Upper lobe of right lung (tissue), 1 donor: ENCODE data around the gene INO80E. TPM values are rescaled to one million over a fixed set of nuclear protein-coding genes. Genes with fewer than 3 reads are reported as not detected.
A peak's percentile ranks its signal among the peaks of the same experiment; 100 is the strongest.

ENCODE experiments used
- ATAC-seq: fragments of 200-7000 bp; cut with Tn5 transposase; one replicate; pipeline ENCODE4 v1.9.1; 2020; ENCODE audit warnings: mild to moderate bottlenecking, moderate library complexity
- DNase-seq: peaks from one replicate; pipeline ENCODE4 v3.0.0-alpha.2; 2020
- H3K27ac ChIP-seq: fragments of 200-600 bp; one replicate; pipeline ENCODE4 v1.8.0; 2022
- H3K27me3 ChIP-seq: fragments of 200-600 bp; one replicate; pipeline ENCODE4 v1.8.0; 2022; ENCODE audit warnings: mild to moderate bottlenecking
- H3K36me3 ChIP-seq: fragments of 200-600 bp; one replicate; pipeline ENCODE4 v1.8.0; 2022
- H3K4me1 ChIP-seq: fragments of 200-600 bp; one replicate; pipeline ENCODE4 v1.8.0; 2022
- H3K4me3 ChIP-seq: fragments of 200-600 bp; one replicate; pipeline ENCODE4 v1.8.0; 2022; ENCODE audit warnings: mild to moderate bottlenecking
- H3K9me3 ChIP-seq: fragments of 200-600 bp; one replicate; pipeline ENCODE4 v1.8.0; 2022
- CTCF ChIP-seq: fragments of 200-600 bp; IDR thresholded peaks from one replicate; pipeline ENCODE4 v1.8.0; 2022; ENCODE audit warnings: antibody characterized with exemption
- intact Hi-C: fragments of 100-400 bp; cut with DNase I; formaldehyde crosslinking; loops from one replicate; pipeline ENCODE4 v1.11.0; 2022
- total RNA-seq: library from RNA; stranded (reverse); fragmentation: NEBNext Ultra II Directional; extraction: Animal tissue kit (Norgen Biotek cat#: 25700); gene quantifications from one replicate; pipeline ENCODE4 v1.2.1, GENCODE V29; 2021
- donor health status: DM: no; HTN: yes; CAD: no; lungs with severe emphysema.

The INO80E gene
- total RNA-seq, 1 donor from 2014 or later: 65.3 TPM

GRCh38 chr16:30003670-30004423, 7.8 kb downstream of the INO80E start:
- H3K4me3 ChIP-seq: no peak overlapping the region
- ATAC-seq: no peak
- no peak overlapping the region for H3K27ac ChIP-seq
- no peaks in the 10 kb centered on the region for H3K4me1 ChIP-seq
- intact Hi-C loops: loop anchor here (10.0 kb wide), 1 partner anchor 149 kb away; no protein-coding TSS in a partner anchor
- peaks cover 5% of the 10 kb centered on the region for H3K27me3 ChIP-seq
- TF ChIP-seq CTCF: no peak
- DNase-seq: no peak
- no peaks in the 10 kb centered on the region for H3K9me3 ChIP-seq
- H3K36me3 ChIP-seq: peaks cover 13% of the 10 kb centered on the region

GRCh38 chr16:30004424-30004776, 8.4 kb downstream of the INO80E start:
- Histone ChIP-seq H3K9me3 (no peaks in the 10 kb centered on the region), H3K4me3 (no peak overlapping the region), H3K27ac (no peak overlapping the region), H3K4me1 (no peaks in the 10 kb centered on the region), H3K36me3 (peaks cover 13% of the 10 kb centered on the region), H3K27me3 (peaks cover 11% of the 10 kb centered on the region)
- no peak for TF ChIP-seq CTCF
- intact Hi-C loops: loop anchor here (10.0 kb wide), 1 partner anchor 150 kb away; no protein-coding TSS in a partner anchor
- no peak for DNase-seq
- peak; percentile 60 for ATAC-seq

- Histone ChIP-seq H3K4me3 (no peak overlapping the region), H3K27me3 (peaks cover 15% of the 10 kb centered on the region), H3K4me1 (no peaks in the 10 kb centered on the region), H3K27ac (no peak overlapping the region), H3K36me3 (peaks cover 13% of the 10 kb centered on the region), H3K9me3 (no peaks in the 10 kb centered on the region)
- DNase-seq (peak; percentile 80), ATAC-seq (peak; percentile 67)
- intact Hi-C loops: loop anchor here (10.0 kb wide), 1 partner anchor 150 kb away; no protein-coding TSS in a partner anchor
- no peak for TF ChIP-seq CTCF
Measured at GRCh38 chr16:30004811-30005242, 8.8 kb downstream of the INO80E start.

- H3K27ac ChIP-seq: no peak overlapping the region
- intact Hi-C loops: loop anchor here (10.0 kb wide), 1 partner anchor 151 kb away; no protein-coding TSS in a partner anchor
- DNase-seq: no peak
- H3K4me3 ChIP-seq: no peak overlapping the region
- peaks cover 8% of the 10 kb centered on the region for H3K36me3 ChIP-seq
- ATAC-seq: peak; percentile 65
- peaks cover 2% of the 10 kb centered on the region for H3K4me1 ChIP-seq
- TF ChIP-seq CTCF: peak; percentile 85
- H3K9me3 ChIP-seq: no peaks in the 10 kb centered on the region
- H3K27me3 ChIP-seq: peaks cover 22% of the 10 kb centered on the region
Measured at GRCh38 chr16:30005341-30006094, 9.5 kb downstream of the INO80E start.

GRCh38 chr16:30006095-30006473, 10.0 kb downstream of the INO80E start:
- H3K4me3 ChIP-seq: no peak overlapping the region
- intact Hi-C loops: loop anchor here (10.0 kb wide), 1 partner anchor 151 kb away; no protein-coding TSS in a partner anchor
- ATAC-seq: no peak
- H3K27ac ChIP-seq: no peak overlapping the region
- peaks cover 3% of the 10 kb centered on the region for H3K36me3 ChIP-seq
- no peak for DNase-seq
- TF ChIP-seq CTCF: no peak
- no peaks in the 10 kb centered on the region for H3K9me3 ChIP-seq
- H3K4me1 ChIP-seq: peaks cover 5% of the 10 kb centered on the region
- H3K27me3 ChIP-seq: peaks cover 28% of the 10 kb centered on the region
